SK-N-SH (cell line): ENCODE results near the gene GRIK1. TPM values are rescaled to one million over a fixed set of nuclear protein-coding genes. Genes with fewer than 3 reads are reported as not detected.

Experiments used
- CTCF ChIA-PET: fragments of 300-600, 350-600 bp; formaldehyde crosslinking; extraction: SDS; loops from one replicate; lab custom pipeline; 2021; lab: Yijun Ruan, JAX
- POLR2A ChIA-PET: fragments of 350-600 bp; sonication (Branson Sonifier 250); formaldehyde crosslinking; extraction: SDS; loops from one replicate; lab custom pipeline; 2020; ENCODE audit warnings: antibody characterized with exemption, inconsistent platforms; lab: Yijun Ruan, JAX
- DNase-seq: peaks from one replicate; pipeline ENCODE4 v3.0.0; 2012
- H2AFZ ChIP-seq: fragments of 200-600 bp; sonication (generic); 2 replicates; pipeline ENCODE4 v1.8.1; 2016; ENCODE audit warnings: antibody characterized with exemption, mild to moderate bottlenecking, low read depth
- H3F3A ChIP-seq: fragments of 200-600 bp; sonication (generic); replicated peaks from 2 replicates; pipeline ENCODE3; 2016; ENCODE audit warnings: antibody characterized with exemption, mild to moderate bottlenecking; ENCODE audit not compliant: insufficient read depth
- H3K27ac ChIP-seq, 2 experiments: fragments of 200-500 bp in 1 of 2; fragments of 200-600 bp in 1 of 2; sonication (Bioruptor generic) in 1 of 2; sonication (generic), shearing (Covaris generic) in 1 of 2; 2 replicates each; pipeline versions ENCODE4 v1.5.1 to v1.6.1; 2014 to 2016; ENCODE audit warnings: low read depth in 2 of 2, inconsistent platforms in 1 of 2, low read length in 1 of 2, mild to moderate bottlenecking in 1 of 2, mixed read lengths in 1 of 2
- H3K27me3 ChIP-seq: fragments of 200-600 bp; sonication (generic), shearing (Covaris generic); 2 replicates; pipeline ENCODE4 v1.6.1; 2016; ENCODE audit warnings: mixed run types; ENCODE audit not compliant: insufficient read depth
- H3K36me3 ChIP-seq, 2 experiments: fragments of 200-500 bp in 1 of 2; fragments of 200-600 bp in 1 of 2; sonication (Bioruptor generic) in 1 of 2; sonication (generic) in 1 of 2; replicated peaks in 1 of 2; 2 replicates each; pipeline versions ENCODE3 to v1.5.1; 2014 to 2016; ENCODE audit warnings: low read length in 1 of 2, mild to moderate bottlenecking in 1 of 2; ENCODE audit not compliant: insufficient read depth in 2 of 2, control insufficient read depth in 1 of 2
- H3K4me1 ChIP-seq, 2 experiments: fragments of 200-500 bp in 1 of 2; fragments of 200-600 bp in 1 of 2; sonication (Bioruptor generic) in 1 of 2; sonication (generic), shearing (Covaris generic) in 1 of 2; 2 replicates each; pipeline versions ENCODE4 v1.5.1 to v1.6.1; 2014 to 2016; ENCODE audit warnings: low read depth in 1 of 2, low read length in 1 of 2, mixed run types in 1 of 2; ENCODE audit not compliant: insufficient read depth in 2 of 2, control insufficient read depth in 1 of 2
- H3K4me2 ChIP-seq: fragments of 200-600 bp; sonication (generic), shearing (Covaris generic); 2 replicates; pipeline ENCODE4 v1.6.1; 2017; ENCODE audit warnings: mixed run types
- H3K4me3 ChIP-seq, 2 experiments: fragments of 200-500 bp in 1 of 2; fragments of 200-600 bp in 1 of 2; sonication (Bioruptor generic) in 1 of 2; sonication (generic), shearing (Covaris generic) in 1 of 2; 2 replicates each; pipeline versions ENCODE4 v1.5.1 to v1.8.1; 2014 to 2016; ENCODE audit warnings: low read depth in 2 of 2, inconsistent platforms in 1 of 2, low read length in 1 of 2, mild to moderate bottlenecking in 1 of 2, mixed read lengths in 1 of 2, moderate library complexity in 1 of 2
- H3K79me2 ChIP-seq: fragments of 200-600 bp; sonication (generic); 2 replicates; pipeline ENCODE4 v1.8.1; 2017; ENCODE audit warnings: mild to moderate bottlenecking; ENCODE audit not compliant: insufficient read depth
- H3K9ac ChIP-seq: fragments of 200-600 bp; sonication (generic); 2 replicates; pipeline ENCODE4 v1.6.1; 2017; ENCODE audit warnings: mixed run types
- H3K9me2 ChIP-seq: fragments of 200-600 bp; sonication (generic); 2 replicates; pipeline ENCODE4 v1.6.1; 2017; ENCODE audit warnings: mixed run types
- H3K9me3 ChIP-seq: fragments of 200-600 bp; sonication (generic); 2 replicates; pipeline ENCODE4 v1.6.1; 2017; ENCODE audit warnings: mixed run types, mild to moderate bottlenecking, moderate library complexity
- H4K20me1 ChIP-seq: fragments of 200-600 bp; sonication (generic); 2 replicates; pipeline ENCODE4 v1.6.1; 2017; ENCODE audit warnings: mild to moderate bottlenecking, mixed run types; ENCODE audit not compliant: insufficient read depth
- CHD2 ChIP-seq: fragments of 150-350 bp; IDR thresholded peaks from 2 replicates; pipeline ENCODE4 v1.6.1; 2018; ENCODE audit warnings: low read length; ENCODE audit not compliant: partially characterized antibody
- FOXJ3 ChIP-seq: sonication (generic); formaldehyde crosslinking; IDR thresholded peaks from 2 replicates; pipeline ENCODE4 v1.5.1; 2020; ENCODE audit warnings: mild to moderate bottlenecking, missing genetic modification reagents
- FOXM1 ChIP-seq: IDR thresholded peaks from 2 replicates; pipeline ENCODE4 v1.4.0; 2012; ENCODE audit warnings: low read depth, mild to moderate bottlenecking
- GABPA ChIP-seq: IDR thresholded peaks from 2 replicates; pipeline ENCODE4 v1.4.0; 2012; ENCODE audit warnings: low read depth, mild to moderate bottlenecking
- GATA2 ChIP-seq: sonication (generic); formaldehyde crosslinking; IDR thresholded peaks from 2 replicates; pipeline ENCODE4 v1.5.0; 2020; ENCODE audit warnings: mild to moderate bottlenecking, missing genetic modification reagents
- IRF3 ChIP-seq: fragments of 150-350 bp; IDR thresholded peaks from 2 replicates; pipeline ENCODE4 v1.6.1; 2016; ENCODE audit warnings: mild to moderate bottlenecking, low read depth, low read length
- JUND ChIP-seq: IDR thresholded peaks from 2 replicates; pipeline ENCODE4 v1.4.0; 2012
- MEF2A ChIP-seq: IDR thresholded peaks from 2 replicates; pipeline ENCODE4 v1.4.0; 2012; ENCODE audit warnings: low read depth, borderline replicate concordance
- PBX3 ChIP-seq: IDR thresholded peaks from 2 replicates; pipeline ENCODE4; 2012
- RAD21 ChIP-seq: IDR thresholded peaks from 2 replicates; pipeline ENCODE4 v1.6.1; 2012; ENCODE audit warnings: mild to moderate bottlenecking, low read length
- RCOR1 ChIP-seq: fragments of 150-350 bp; IDR thresholded peaks from 2 replicates; pipeline ENCODE4 v1.6.1; 2017; ENCODE audit warnings: antibody characterized with exemption, low read length
- REST ChIP-seq: IDR thresholded peaks from 2 replicates; pipeline ENCODE4 v1.6.1; 2012; ENCODE audit warnings: mild to moderate bottlenecking, low read depth, low read length, moderate library complexity
- TEAD4 ChIP-seq: IDR thresholded peaks from 2 replicates; pipeline ENCODE4 v1.4.0; 2012; ENCODE audit warnings: mild to moderate bottlenecking, borderline replicate concordance; ENCODE audit not compliant: insufficient read depth
- USF1 ChIP-seq: IDR thresholded peaks from 2 replicates; pipeline ENCODE4 v1.4.0; 2012; ENCODE audit warnings: low read depth, borderline replicate concordance
- ZBTB33 ChIP-seq: IDR thresholded peaks from 2 replicates; pipeline ENCODE4 v1.4.0; 2012; ENCODE audit warnings: low read depth, borderline replicate concordance
- WGBS: methylation state at CpG from one replicate; pipeline ENCODE4 v1.1.6; 2017; ENCODE audit warnings: low lambda C conversion rate; 5-methylcytosine and 5-hydroxymethylcytosine counted together
- polyA plus RNA-seq, 3 experiments: library from polyadenylated mRNA; depleted of rRNA; stranded (reverse); fragments of >200 nt; gene quantifications; 2 replicates each; pipeline ENCODE4 v1.2.3, GENCODE V29; 2012

Gene GRIK1
- polyA plus RNA-seq, 1 of the 3 experiments (the other 2 are of a cell fraction), result not detected

- TF ChIP-seq IRF3 (no peak), GABPA (no peak)
Measured at GRCh38 chr21:29557200-29557599, 382.6 kb downstream of the GRIK1 start (continued).

GRCh38 chr21:29555601-29556000 is 384.2 kb downstream of the GRIK1 start:
- Histone ChIP-seq H4K20me1 (no peaks in the 10 kb centered on the region), H3K4me3 (no peak overlapping the region), H3K79me2 (no peaks in the 10 kb centered on the region), H3F3A (peaks cover 5% of the 10 kb centered on the region), H3K27me3 (no peaks in the 10 kb centered on the region), H3K27ac (no peak overlapping the region), H3K9ac (no peak overlapping the region), H3K4me1 (no peaks in the 10 kb centered on the region), H3K36me3 (no peaks in the 10 kb centered on the region), H3K9me2 (no peaks in the 10 kb centered on the region), H3K4me2 (no peak overlapping the region), H3K9me3 (no peaks in the 10 kb centered on the region), H2AFZ (no peak overlapping the region)
- ChIA-PET CTCF (no interaction called here), POLR2A (no interaction called here)
- no peak for DNase-seq
- TF ChIP-seq RCOR1 (no peak), IRF3 (no peak), FOXJ3 (CRISPR knock-in tag) (no peak), ZBTB33 (no peak), MEF2A (no peak), RAD21 (no peak), CHD2 (no peak), PBX3 (no peak), FOXM1 (no peak), REST (no peak), TEAD4 (no peak), JUND (no peak), GATA2 (CRISPR knock-in tag) (no peak), USF1 (no peak)
- WGBS, result 59% methylated on average over 2 of the region's 2 CpGs
